GM19023 (cell line): Measurements from ENCODE around the gene MIEN1.
A peak's percentile ranks its signal among the peaks of the same experiment; 100 is the strongest.
"Not testable (repeated sequence)": the region's sequence is repeated elsewhere in the genome, so short reads cannot be mapped to it uniquely, and the experiment has no call there.

Experiments
- ATAC-seq: cut with Tn5 transposase; IDR thresholded peaks from one replicate; pipeline ENCODE4 v1.9.1; 2021; ENCODE audit warnings: mild to moderate bottlenecking, moderate library complexity; ENCODE audit not compliant: unreplicated experiment

Gene MIEN1, protein sequence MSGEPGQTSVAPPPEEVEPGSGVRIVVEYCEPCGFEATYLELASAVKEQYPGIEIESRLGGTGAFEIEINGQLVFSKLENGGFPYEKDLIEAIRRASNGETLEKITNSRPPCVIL

DNA sequence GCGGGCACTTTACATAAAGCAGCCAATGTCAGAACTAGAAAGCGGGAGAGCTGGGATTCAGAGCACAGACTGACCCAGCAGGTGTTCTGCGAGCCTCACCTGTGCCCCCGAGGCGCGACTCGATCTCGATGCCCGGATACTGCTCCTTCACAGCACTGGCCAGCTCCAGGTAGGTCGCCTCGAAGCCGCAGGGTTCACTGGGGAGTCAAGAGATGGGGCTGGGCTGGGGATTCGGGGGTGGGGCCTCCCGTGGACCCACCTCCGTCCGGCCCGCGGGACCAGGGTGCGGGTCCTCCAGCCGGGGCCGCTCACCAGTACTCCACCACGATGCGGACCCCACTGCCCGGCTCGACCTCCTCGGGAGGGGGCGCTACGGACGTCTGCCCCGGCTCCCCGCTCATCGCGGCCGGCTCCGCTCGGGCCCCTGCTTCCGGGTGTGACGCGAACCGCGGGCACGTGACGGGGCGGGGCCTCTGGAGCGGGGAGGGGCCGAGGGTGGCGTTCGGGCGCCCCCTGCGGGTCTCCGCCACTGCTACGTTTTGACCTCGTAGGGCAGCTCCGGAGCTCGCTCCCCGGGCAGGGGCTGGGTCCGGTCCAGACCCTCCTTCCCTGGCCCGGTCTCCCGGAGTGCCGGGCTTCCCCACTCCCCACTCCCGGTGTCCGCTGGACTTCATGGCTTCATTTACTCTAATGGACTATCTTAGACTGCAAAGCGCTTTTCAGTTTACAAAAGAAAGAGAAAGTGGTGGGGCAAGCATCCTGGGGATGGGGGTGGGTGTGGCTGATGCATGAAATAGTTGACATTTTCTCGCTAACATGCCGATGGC is at the start of gene MIEN1:
Gene MIEN1 (minus strand): TSS at position 438 of the 827 bp plus-strand sequence. CDS start 37 bp downstream, at position 401.
- peak; percentile 86 for ATAC-seq

DNA sequence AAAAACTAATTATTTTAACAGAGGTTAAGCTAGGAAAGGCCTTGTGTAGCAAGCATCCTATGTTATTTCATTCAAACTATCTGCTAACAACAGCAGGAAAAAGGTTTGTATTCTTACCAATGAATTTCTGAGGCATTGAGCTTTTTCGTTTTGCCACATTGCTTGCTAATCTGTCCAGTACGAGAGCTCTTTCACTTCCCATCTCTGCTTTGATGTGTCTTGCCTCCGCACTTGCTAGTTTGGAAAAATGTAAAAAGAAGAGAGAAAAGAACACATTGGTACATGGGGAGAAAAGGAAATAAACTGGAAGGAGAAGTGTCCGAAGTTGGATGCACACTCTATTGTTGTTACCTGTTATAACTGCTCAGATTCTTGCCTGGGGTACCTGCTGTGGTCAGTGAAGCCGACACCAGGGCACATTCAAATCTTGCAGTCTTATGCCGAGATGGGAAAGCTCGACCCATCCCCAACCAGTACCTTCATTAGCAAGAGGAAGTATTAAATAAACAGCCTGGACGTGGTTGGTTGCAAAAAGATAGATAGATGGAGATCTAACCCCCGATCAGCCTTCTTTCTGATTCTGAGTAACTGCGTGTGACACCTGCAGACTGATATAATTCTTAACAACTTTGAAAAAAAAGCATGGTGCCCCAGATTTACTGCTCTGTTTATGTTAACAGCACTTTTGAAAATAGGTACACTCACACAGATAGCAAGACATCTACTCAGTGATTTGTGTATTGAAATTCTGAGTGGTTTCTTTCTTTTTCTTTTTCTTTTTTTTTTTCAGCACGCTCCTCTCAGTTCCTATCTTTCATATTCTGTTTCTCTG is 47.4 kb upstream of the MIEN1 start:
- ATAC-seq, result peak; percentile 60

GRCh38 chr17:39776252-39776651 is 45.9 kb upstream of the MIEN1 start:
- ATAC-seq, result no peak

GRCh38 chr17:39775031-39775430 is 44.7 kb upstream of the MIEN1 start:
- no peak for ATAC-seq

DNA sequence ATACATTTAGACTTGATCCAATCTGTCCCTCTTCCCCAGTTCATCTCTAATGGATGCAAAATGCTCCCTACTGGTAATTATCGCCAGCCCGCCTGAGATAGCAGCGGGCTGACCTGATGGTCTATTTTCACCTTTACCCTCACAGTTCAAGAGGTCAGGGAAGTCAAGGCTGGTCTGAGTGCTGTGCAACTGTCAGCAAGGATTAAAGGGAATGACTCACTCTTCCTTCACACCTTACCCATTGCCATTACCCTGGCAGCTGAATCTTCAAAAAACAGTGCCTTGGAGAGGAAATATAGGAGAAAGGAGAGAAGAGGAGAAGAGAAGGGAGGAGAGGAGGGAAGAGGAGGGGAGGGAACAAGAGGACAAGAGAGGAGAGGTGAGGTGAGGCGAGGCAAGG is 43.7 kb upstream of the MIEN1 start:
- ATAC-seq, result no peak

DNA sequence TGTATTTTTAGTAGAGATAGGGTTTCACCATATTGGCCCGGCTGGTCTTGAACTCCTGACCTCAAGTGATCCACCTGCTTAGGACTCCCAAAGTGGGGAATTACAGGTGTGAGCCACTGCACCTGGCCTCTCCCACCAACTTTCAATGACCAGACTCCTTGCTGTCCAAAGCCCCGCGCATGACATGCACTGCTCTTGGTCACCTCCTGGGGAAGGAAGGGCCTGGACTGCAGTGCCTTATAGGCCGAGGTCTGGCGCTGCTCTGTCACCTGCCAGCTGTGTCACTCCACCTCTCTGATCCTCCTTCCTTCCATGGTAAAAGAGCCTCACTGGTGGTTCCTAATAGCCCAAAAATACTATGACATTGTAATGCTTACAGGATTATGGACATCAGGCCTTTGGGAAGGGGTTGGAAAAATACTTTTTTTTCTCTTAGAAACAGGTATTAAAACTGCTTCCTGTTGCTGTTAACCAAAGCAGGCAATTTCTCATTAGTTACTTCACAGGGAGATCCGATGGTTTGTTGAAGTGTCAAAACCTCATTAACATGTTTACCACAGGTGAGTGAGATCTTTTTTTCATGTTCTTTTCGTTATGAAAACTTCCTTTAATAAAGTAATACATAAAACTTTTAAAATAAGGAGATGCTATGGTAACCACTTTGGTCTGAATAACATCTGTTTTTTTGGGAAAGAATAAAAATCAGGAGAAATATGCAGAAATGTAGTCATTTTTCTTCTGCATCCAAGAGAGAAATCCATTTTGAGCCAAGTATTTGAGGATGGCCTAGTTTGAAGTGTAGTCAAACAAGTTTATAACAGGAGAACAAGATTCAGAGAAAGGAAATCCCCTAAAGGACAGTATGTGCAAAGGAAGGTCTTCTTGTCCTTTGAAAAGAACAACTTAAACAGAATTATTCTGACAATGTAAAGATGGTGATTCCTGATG is 42.9 kb upstream of the MIEN1 start:
- no peak for ATAC-seq

- no peak for ATAC-seq
Observed at GRCh38 chr17:39772415-39772814, 42.1 kb upstream of the MIEN1 start.

- peak; percentile 51 for ATAC-seq
Observed at GRCh38 chr17:39769974-39770587, 39.7 kb upstream of the MIEN1 start.

GRCh38 chr17:39767147-39767546 is 36.8 kb upstream of the MIEN1 start:
- no peak for ATAC-seq

GRCh38 chr17:39765766-39766165 is 35.4 kb upstream of the MIEN1 start:
- ATAC-seq, result no peak

DNA sequence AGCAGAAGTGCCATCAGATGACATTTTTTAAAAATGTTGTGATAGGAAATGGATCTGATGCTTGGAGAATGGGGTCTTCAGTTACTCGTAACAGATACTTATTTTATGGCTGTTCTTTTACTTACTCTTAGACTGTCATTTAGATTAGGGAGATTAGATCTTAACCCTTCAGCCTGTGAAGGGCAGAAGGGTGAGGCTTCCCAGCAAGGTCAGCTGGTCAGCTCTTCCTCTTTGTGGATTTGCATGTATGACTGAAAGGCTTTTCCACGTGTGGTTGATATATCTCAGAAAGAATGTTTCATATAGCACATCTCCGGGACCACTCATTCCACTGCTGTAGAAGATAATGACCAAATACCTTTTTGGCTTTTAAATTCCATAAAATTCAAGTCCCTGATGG is 34.8 kb upstream of the MIEN1 start:
- ATAC-seq, result no peak

DNA sequence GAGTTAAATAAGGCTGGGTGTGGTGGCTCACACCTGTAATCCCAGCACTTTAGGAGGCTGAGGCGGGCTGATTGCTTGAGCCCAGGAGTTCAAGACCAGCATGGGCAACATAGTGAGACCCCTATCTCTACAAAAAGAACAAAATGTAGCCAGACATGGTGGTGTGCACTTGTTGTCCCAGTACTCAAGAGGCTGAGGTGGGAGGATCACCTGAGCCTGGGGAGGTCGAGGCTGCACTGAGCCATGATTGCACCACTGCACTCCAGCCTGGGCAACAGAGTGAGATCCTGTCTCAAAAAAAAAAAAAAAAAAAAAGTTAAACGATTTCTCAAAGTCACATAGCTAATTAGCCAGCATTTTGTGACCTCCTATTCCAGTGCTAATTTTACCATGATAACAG is 33.8 kb upstream of the MIEN1 start:
- ATAC-seq, result not testable (repeated sequence)

- ATAC-seq, result no peak
Observed at GRCh38 chr17:39763051-39763820, 32.9 kb upstream of the MIEN1 start.

DNA sequence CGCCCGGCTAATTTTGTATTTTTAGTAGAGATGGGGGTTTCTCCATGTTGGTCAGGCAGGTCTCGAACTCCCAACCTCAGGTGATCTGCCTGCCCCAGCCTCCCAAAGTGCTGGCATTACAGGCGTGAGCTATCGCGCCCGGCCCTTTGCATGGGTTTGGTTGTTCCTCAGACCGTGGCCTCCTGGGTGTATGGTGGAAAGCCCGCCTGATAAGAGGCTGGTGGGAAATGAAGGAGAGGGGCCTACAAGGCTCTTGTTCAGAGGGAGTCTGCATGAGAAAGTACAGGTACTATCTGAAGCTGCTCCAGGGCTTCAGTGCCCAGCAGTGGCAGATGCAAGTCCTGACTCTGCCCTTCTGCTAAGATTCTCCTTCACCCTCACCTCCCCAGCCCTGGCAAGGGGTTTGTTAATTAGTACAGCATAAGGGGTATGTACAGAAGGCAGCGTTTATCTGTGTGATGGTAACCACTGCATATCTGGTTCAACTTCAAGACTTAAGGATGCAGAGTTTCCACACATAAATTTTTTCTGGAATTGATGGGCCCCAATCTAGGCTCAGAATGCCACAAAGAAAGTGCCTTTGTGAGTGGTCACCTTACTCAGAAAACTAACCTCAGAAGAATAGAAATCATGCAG is 31.6 kb upstream of the MIEN1 start:
- ATAC-seq, result no peak

GRCh38 chr17:39759204-39759603 is 28.9 kb upstream of the MIEN1 start:
- no peak for ATAC-seq

- no peak for ATAC-seq
Observed at GRCh38 chr17:39757931-39758873, 27.9 kb upstream of the MIEN1 start.

DNA sequence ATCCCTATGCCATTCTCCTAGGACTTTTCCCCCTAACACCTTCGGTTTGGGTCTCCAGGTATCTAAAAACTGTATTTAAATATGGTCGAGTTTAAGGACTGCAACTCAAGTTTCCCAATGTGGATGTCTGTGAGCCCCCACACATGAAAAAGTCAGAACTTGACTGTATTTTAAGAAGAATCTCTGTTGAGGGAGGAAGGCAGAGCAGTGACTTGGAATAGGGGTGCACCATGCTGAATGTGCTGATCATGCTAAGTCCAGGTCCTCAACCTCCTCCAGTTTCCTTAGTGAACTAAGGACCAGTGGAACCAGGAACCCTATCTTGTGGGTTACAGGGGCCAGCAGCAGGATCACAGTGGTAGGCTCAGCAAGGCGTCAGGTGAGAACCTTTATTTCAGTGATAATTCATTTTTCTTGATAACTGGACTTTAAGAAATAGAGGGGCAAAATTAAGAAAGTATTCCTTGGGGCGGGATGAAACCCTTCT is 26.9 kb upstream of the MIEN1 start:
- no peak for ATAC-seq
